B cell (primary cell): Measurements from ENCODE around the gene AKAP11. TPM values are rescaled to one million over a fixed set of nuclear protein-coding genes. Genes with fewer than 3 reads are reported as not detected.

Source experiments
- ATAC-seq: fragments of 200-7000 bp; cut with Tn5 transposase; one replicate; pipeline ENCODE4 v1.10.0; 2021; ENCODE audit warnings: low read depth, mild to moderate bottlenecking, moderate number of reproducible peaks, moderate library complexity
- CTCF ChIA-PET: fragments of 350-600 bp; sonication (Branson Sonifier 250); formaldehyde crosslinking; loops from one replicate; lab custom pipeline; 2021; ENCODE audit warnings: antibody characterized with exemption, inconsistent platforms; lab: Charles Lee
- POLR2A ChIA-PET: fragments of 350-600 bp; sonication (Branson Sonifier 250); formaldehyde crosslinking; loops from one replicate; lab custom pipeline; 2021; ENCODE audit warnings: antibody characterized with exemption; lab: Charles Lee
- DNase-seq: peaks from one replicate; pipeline ENCODE4 v3.0.0; 2013
- H2AFZ ChIP-seq: 2 replicates; pipeline ENCODE4 v1.6.1; 2012; ENCODE audit warnings: mild to moderate bottlenecking, low read depth, low read length; ENCODE audit not compliant: insufficient read depth, poor library complexity, severe bottlenecking
- H3K27ac ChIP-seq, 2 donors: 1 replicate in 1 of 2; 2 replicates in 1 of 2; pipeline ENCODE4 v1.5.1; 2012 to 2013; ENCODE audit warnings: low read length in 2 of 2, mild to moderate bottlenecking in 2 of 2, moderate library complexity in 1 of 2
- H3K27me3 ChIP-seq, 4 experiments: fragments of 200-600 bp in 1 of 4; sonication (generic) in 1 of 4; replicated peaks in 1 of 4; 1 replicate in 2 of 4; 2 replicates in 2 of 4; pipeline versions ENCODE4 v1.6.1 to v1.7.0; 2013 to 2016; ENCODE audit warnings: low read length in 3 of 4, mild to moderate bottlenecking in 2 of 4, mixed read lengths in 1 of 4, moderate library complexity in 1 of 4; ENCODE audit not compliant: insufficient read depth in 4 of 4, control insufficient read depth in 3 of 4; ENCODE audit errors: control extremely low read depth in 1 of 4
- H3K36me3 ChIP-seq, 2 experiments: replicated peaks in 1 of 2; 1 replicate in 1 of 2; 2 replicates in 1 of 2; pipeline versions ENCODE4 v1.6.1 to v1.7.1; 2013; ENCODE audit warnings: low read length in 1 of 2; ENCODE audit not compliant: insufficient read depth in 2 of 2, control insufficient read depth in 1 of 2; ENCODE audit errors: control extremely low read depth in 1 of 2, extremely low read depth in 1 of 2
- H3K4me1 ChIP-seq, 2 donors: fragments of 200-600 bp in 1 of 2; sonication (generic) in 1 of 2; 1 replicate in 1 of 2; 2 replicates in 1 of 2; pipeline versions ENCODE4 v1.5.1 to v1.6.1; 2013 to 2017; ENCODE audit warnings: low read length in 2 of 2; ENCODE audit not compliant: control insufficient read depth in 2 of 2, insufficient read depth in 2 of 2
- H3K4me2 ChIP-seq: replicated peaks from 2 replicates; pipeline ENCODE3; 2012; ENCODE audit warnings: mild to moderate bottlenecking, low read depth, low read length; ENCODE audit not compliant: poor library complexity, severe bottlenecking
- H3K4me3 ChIP-seq, 5 experiments: fragments of 200-600 bp in 1 of 5; sonication (generic) in 1 of 5; 1 replicate in 3 of 5; 2 replicates in 2 of 5; pipeline versions ENCODE4 v1.5.1 to v1.7.0; 2011 to 2016; ENCODE audit warnings: low read length in 4 of 5, mild to moderate bottlenecking in 4 of 5, low read depth in 2 of 5, control low read depth in 1 of 5, moderate library complexity in 1 of 5; ENCODE audit not compliant: insufficient read depth in 1 of 5; ENCODE audit errors: control extremely low read depth in 1 of 5, extremely low read depth in 1 of 5
- H3K79me2 ChIP-seq: fragments of 200-600 bp; sonication (generic); one replicate; pipeline ENCODE4 v1.6.0; 2016; ENCODE audit warnings: low read length; ENCODE audit not compliant: control insufficient read depth, insufficient read depth
- H3K9ac ChIP-seq: fragments of 200-600 bp; sonication (generic); 2 replicates; pipeline ENCODE4 v1.6.1; 2017; ENCODE audit warnings: mild to moderate bottlenecking, low read length, moderate library complexity
- H3K9me3 ChIP-seq, 3 donors: one replicate each; pipeline versions ENCODE4 v1.6.1 to v1.7.1; 2013; ENCODE audit warnings: low read length in 2 of 3; ENCODE audit not compliant: control insufficient read depth in 2 of 3, insufficient read depth in 1 of 3; ENCODE audit errors: control extremely low read depth in 1 of 3
- H4K20me1 ChIP-seq: 2 replicates; pipeline ENCODE4 v1.6.0; 2012; ENCODE audit warnings: mild to moderate bottlenecking, low read length; ENCODE audit not compliant: insufficient read depth, control insufficient read depth, poor library complexity, severe bottlenecking
- H3K27ac Mint-ChIP-seq: one replicate; pipeline ENCODE4 v1.8.0; 2021; ENCODE audit warnings: mixed read lengths
- H3K27me3 Mint-ChIP-seq: one replicate; pipeline ENCODE4 v1.8.0; 2021; ENCODE audit warnings: mixed read lengths
- H3K4me1 Mint-ChIP-seq: one replicate; pipeline ENCODE4 v1.8.0; 2021; ENCODE audit warnings: mixed read lengths
- H3K4me3 Mint-ChIP-seq: one replicate; pipeline ENCODE4 v1.8.0; 2021; ENCODE audit warnings: mixed read lengths
- H3K9me3 Mint-ChIP-seq: one replicate; pipeline ENCODE4 v1.8.0; 2022; ENCODE audit warnings: mixed read lengths; ENCODE audit not compliant: insufficient read depth
- CTCF ChIP-seq: fragments of 200-600 bp; IDR thresholded peaks from one replicate; pipeline ENCODE4 v1.8.0; 2022; ENCODE audit warnings: antibody characterized with exemption, mild to moderate bottlenecking
- EZH2 ChIP-seq: IDR thresholded peaks from 2 replicates; pipeline ENCODE4 v1.6.1; 2012; ENCODE audit warnings: borderline replicate concordance, low read depth, mild to moderate bottlenecking, moderate library complexity, low read length; ENCODE audit not compliant: insufficient read depth, poor library complexity, severe bottlenecking
- WGBS: methylation state at CpG from one replicate; pipeline ENCODE4 v1.1.5; 2013; ENCODE audit warnings: missing lambda C conversion rate; ENCODE audit not compliant: insufficient coverage; 5-methylcytosine and 5-hydroxymethylcytosine counted together
- intact Hi-C: fragments of 100-400 bp; cut with micrococcal nuclease; formaldehyde crosslinking; loops from one replicate; pipeline ENCODE4 v1.10.0; 2022
- polyA plus RNA-seq: library from polyadenylated mRNA; depleted of rRNA; stranded (reverse); fragments of >200 nt; gene quantifications from 2 replicates; pipeline ENCODE4 v1.2.3, GENCODE V29; 2012
- total RNA-seq, 2 donors: library from RNA; stranded (reverse); fragments of 120-200 nt in 1 of 2; gene quantifications; 1 replicate in 1 of 2; 2 replicates in 1 of 2; pipeline versions ENCODE4 v1.2.3 to v1.2.4, GENCODE V29; 2013 to 2022

AKAP11 gene
- total and polyA plus RNA-seq, 2 donors (not counting 1 experiment from before 2014, with no cell fraction given) = 10.2 to 42.9 TPM

GRCh38 chr13:42348576-42348975, 76.6 kb downstream of the AKAP11 start:
- DNase-seq = no peak
- POLR2A ChIA-PET = no interaction called here
- Mint-ChIP-seq H3K27me3 (no peaks in the 10 kb centered on the region), H3K9me3 (no peaks in the 10 kb centered on the region), H3K4me3 (no peak overlapping the region), H3K4me1 (no peaks in the 10 kb centered on the region), H3K27ac (no peak overlapping the region)
- intact Hi-C loops = no loop called here
- Histone ChIP-seq H3K9ac (no peak overlapping the region), H3K4me3 (no peak overlapping the region), H3K9me3 (no peaks in the 10 kb centered on the region), H3K4me2 (no peak overlapping the region), H3K79me2 (no peaks in the 10 kb centered on the region), H3K27me3 (no peaks in the 10 kb centered on the region), H3K36me3 (no peaks in the 10 kb centered on the region), H4K20me1 (no peaks in the 10 kb centered on the region), H2AFZ (no peak overlapping the region), H3K4me1 (no peaks in the 10 kb centered on the region), H3K27ac (no peak overlapping the region)
- TF ChIP-seq CTCF (no peak), EZH2 (no peak)
- CTCF ChIA-PET = no interaction called here
- no CpG with 5 or more reads among the region's 4 CpGs for WGBS
- ATAC-seq = no peak

GRCh38 chr13:42350141-42350540, 78.2 kb downstream of the AKAP11 start:
- Histone ChIP-seq H3K27ac (no peak overlapping the region), H3K4me1 (peaks cover 5 to 8% of the 10 kb centered on the region in 2 donors), H3K4me3 (no peak overlapping the region), H2AFZ (no peak overlapping the region), H3K9me3 (no peaks in the 10 kb centered on the region), H3K36me3 (no peaks in the 10 kb centered on the region), H3K4me2 (no peak overlapping the region), H3K79me2 (no peaks in the 10 kb centered on the region), H3K27me3 (no peaks in the 10 kb centered on the region), H3K9ac (no peak overlapping the region), H4K20me1 (no peaks in the 10 kb centered on the region)
- H3K27ac Mint-ChIP-seq = no peak overlapping the region
- ChIA-PET CTCF (no interaction called here), POLR2A (no interaction called here)
- ATAC-seq = no peak
- TF ChIP-seq EZH2 (no peak), CTCF (no peak)
- intact Hi-C loops = no loop called here
- H3K9me3 Mint-ChIP-seq = no peaks in the 10 kb centered on the region
- peaks cover 6% of the 10 kb centered on the region for H3K4me1 Mint-ChIP-seq
- WGBS = 81% methylated on average over 4 of the region's 4 CpGs
- no peak overlapping the region for H3K4me3 Mint-ChIP-seq
- no peaks in the 10 kb centered on the region for H3K27me3 Mint-ChIP-seq
- no peak for DNase-seq
